Skin epidermis (tissue), 12 donors: ENCODE data around the gene FLOT2.
"Not testable (repeated sequence)": the region's sequence is repeated elsewhere in the genome, so short reads cannot be mapped to it uniquely, and the experiment has no call there.

ENCODE experiments used
- H3K27ac ChIP-seq, 21 experiments: fragments of 200-600 bp; sonication (generic) in 11 of 21; one replicate each; pipeline ENCODE4 v1.5.0; 2020; ENCODE audit warnings: mild to moderate bottlenecking in 3 of 21, inconsistent platforms in 2 of 21, moderate library complexity in 2 of 21
- H3K4me3 ChIP-seq, 7 experiments: fragments of 200-600 bp; sonication (generic) in 2 of 7; one replicate each; pipeline ENCODE4 v1.5.0; 2020; ENCODE audit warnings: inconsistent platforms in 2 of 7, mild to moderate bottlenecking in 2 of 7, moderate library complexity in 1 of 7

FLOT2 gene

DNA sequence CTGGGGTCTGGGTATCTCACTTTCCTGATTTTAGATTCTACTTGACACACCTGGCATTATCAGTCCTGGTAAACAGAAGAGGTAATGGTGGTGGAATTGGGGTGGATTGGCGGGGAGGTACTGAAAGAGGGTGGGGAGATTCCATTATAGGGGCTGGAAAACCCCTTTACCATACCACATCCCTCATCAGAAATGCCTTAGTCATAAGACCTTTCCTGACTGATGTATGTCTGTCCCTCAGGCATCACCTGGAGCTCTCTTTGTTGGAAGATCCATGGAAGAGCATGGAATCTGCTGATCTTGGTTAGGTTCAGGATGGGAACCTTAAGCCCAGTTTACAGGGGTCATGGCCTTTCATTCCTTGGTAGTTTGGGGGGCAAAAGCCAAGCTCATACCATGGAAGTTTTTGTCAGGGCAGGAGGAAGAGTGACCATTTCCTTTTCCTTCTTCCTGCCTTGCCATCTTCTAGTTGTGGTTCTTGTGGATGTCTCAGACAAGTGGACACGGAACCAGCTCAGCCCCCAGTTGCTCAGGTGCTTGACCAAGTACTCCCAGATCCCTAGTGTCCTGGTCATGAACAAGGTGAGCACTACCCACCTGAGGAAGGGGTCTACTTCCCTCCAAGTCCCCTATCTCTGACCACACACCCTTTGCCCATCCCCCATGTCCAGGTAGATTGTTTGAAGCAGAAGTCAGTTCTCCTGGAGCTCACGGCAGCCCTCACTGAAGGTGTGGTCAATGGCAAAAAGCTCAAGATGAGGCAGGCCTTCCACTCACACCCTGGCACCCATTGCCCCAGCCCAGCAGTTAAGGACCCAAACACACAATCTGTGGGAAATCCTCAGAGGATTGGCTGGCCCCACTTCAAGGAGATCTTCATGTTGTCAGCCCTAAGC lies 39.4 kb downstream of the FLOT2 start:
- no peak overlapping the region for H3K4me3 ChIP-seq

DNA sequence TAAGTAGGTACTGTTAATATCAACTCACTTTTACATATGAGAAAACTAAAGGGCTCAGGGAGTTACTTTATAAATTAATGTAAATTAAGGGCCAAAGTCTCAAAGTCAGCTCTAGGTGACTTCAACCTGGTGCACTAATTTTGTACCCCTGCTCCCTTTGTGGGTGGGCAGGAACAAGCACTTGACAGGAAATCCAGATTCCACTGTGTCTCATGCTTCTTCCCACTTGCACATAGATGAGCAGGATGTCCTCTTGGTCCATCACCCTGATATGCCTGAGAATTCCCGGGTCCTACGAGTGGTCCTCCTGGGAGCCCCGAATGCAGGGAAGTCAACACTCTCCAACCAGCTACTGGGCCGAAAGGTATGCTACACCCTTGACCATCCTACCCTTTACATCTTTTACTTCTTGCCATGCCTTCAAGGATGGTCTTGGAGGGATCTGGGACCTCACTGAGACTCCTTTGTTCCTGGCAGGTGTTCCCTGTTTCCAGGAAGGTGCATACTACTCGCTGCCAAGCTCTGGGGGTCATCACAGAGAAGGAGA lies 41.4 kb downstream of the FLOT2 start:
- H3K4me3 ChIP-seq: no peak overlapping the region
- H3K27ac ChIP-seq: no peak overlapping the region

More for the DNA sequence above, 39.4 kb downstream of the FLOT2 start:
- no peak overlapping the region for H3K27ac ChIP-seq

DNA sequence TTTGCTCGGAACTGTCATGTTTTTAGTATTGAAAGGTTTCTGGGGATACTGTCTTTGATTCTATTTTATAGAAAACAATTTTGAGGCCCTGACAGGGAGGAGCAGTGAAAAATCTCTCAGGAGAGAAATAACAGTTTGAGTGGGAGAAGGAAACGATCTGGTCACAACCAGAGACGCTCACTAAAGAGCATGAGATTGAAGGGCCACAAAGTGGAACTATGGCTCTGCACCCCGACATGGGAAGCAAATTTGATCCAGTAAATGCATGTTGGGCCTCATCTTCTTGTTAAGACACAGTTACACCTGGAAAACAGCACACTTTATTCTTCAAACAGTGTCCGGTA lies 42.2 kb downstream of the FLOT2 start:
- Histone ChIP-seq H3K27ac (peak overlapping the region; percentile 30 to 91 (median 82)), H3K4me3 (peak overlapping the region; percentile 60 to 94 (median 67))

DNA sequence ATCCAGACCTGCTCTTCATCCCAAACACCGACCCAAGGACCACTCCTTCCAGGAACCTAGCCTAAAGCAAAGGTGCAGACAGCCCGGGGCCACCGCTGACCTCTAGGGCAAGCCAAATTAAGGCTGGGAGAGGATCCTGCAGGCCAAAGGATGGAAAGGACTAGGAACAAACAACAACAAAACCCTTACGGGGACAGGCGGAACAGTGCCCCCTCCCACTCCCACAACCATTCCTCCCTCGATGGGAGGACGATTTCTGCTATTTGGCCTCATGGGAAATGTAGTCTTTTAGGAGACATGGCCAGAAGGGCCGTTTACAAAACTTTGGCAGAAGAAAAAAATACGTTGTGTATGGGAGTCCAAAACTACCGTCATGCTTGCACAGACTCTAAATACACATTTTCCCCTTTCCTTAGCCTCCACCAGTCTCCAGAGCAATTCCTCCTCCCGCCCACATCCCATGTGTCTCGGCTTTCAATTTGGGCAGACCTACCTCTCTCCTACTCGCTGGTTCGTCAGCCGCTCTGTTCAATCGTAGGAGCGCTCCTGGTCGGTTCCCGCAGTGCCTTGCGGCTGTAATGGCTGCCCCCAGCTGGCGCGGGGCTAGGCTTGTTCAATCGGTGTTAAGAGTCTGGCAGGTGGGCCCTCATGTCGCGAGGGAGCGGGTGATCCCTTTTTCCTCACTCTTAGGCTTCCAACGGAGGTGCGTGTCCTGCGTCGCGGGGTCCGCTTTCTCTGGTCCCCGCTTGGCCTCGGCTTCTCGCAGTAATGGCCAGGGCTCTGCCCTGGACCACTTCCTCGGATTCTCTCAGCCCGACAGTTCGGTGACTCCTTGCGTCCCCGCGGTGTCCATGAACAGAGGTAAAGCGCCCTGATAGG lies 42.8 kb downstream of the FLOT2 start, which contains the start of gene ERAL1:
Gene ERAL1, plus strand, starts transcription at position 560 of the 879 bp plus-strand sequence. Its CDS starts 19 bp downstream, at position 579.
- Histone ChIP-seq H3K4me3 (peak within 1 kb of the TSS; percentile 60 to 94 (median 67)), H3K27ac (peak within 1 kb of the TSS; percentile 30 to 91 (median 82))

DNA sequence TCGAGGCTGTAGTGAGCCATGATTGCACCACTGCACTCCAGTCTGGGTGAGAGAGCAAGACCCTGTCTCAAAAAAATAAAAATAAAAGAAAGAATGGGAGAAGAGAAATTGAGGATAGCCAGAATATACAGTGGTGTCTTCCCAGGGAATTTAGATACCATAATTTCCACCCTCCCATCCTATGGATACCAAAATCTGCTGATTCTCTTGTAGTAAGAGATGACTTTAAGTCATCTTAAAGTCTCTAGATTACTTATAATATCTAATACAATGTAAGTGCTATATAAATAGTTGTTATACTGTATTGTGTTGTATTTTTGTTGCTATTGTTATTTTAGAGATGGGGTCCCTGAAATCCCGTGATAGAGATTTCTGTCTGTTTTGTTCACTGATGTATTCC lies 44.2 kb downstream of the FLOT2 start:
- H3K4me3 ChIP-seq: no peak overlapping the region

DNA sequence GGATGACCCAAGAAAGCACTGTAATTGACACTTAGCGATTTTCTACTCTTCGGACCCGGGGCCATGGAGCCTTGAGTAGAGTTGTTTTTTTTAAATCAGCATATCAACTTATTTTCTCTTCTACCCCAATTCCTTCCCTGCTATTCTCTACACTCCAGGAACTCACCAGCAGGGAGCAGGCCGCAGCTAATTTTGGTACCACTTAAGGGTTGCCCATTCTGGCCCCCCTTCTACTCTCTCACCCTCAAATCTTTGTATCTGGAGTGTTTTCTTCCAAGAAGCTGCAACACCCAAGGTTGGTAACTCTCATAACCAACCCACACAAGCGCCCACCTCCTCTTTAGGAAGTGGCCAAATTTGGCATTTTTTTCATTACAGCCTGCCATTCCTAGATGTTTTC lies 48.3 kb downstream of the FLOT2 start:
- Histone ChIP-seq H3K4me3 (no peak overlapping the region), H3K27ac (no peak overlapping the region)

More for the DNA sequence above, 44.2 kb downstream of the FLOT2 start:
- H3K27ac ChIP-seq: no peak overlapping the region

DNA sequence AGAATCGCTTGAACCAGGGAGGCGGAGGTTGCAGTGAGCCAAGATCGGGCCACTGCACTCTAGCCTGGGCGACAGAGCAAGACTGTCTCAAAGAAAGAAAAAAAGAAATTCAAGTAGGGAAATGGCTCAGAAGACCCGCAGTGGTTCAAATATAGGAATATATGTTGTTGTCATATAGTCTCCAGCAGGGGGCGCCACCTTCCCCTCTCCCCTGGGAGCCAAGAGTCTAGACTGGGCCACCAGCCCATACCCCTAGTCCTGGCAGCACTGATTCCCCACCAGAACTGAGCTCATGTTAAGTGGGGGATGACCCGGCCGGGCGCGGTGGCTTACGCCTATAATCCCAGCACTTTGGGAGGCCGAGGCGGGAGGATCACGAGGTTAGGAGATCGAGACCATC lies 48.9 kb downstream of the FLOT2 start:
- not testable (repeated sequence) for H3K4me3 ChIP-seq, H3K27ac ChIP-seq

DNA sequence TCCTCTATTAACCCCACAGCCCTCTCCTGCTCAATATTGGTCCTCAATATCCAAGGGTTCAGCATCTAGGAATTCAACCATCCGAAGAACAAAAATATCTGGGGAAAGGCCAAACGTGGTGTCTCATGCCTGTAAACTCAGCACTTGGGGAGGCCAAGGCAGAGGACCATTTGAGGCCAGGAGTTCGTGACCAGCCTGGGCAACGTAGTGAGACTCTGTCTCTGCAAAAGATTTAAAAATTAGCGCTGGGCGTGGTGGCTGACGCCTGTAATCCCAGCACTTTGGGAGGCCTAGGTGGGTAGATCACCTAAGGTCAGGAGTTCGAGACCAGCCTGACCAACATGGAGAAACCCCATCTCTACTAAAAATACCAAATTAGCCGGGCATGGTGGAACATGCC lies 50.8 kb downstream of the FLOT2 start:
- H3K4me3 ChIP-seq, H3K27ac ChIP-seq: not testable (repeated sequence)

DNA sequence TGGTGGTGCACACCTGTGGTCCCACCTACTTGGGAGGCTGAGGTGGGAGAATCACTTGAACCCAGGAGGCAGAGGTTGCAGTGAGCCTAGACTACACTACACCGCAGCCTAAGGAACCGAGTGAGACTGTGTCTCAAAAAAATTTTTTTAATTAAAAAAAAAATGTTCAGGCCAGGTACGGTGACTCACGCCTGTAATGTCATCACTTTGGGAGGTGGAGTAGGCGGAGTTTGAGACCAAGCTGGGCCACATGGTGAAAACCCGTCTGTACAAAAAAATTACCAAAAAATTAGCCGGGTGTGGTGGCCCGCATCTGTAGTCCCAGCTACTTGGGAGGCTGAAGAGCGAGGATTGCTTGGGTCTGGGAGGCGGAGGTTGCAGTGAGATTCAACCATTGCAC lies 51.3 kb downstream of the FLOT2 start:
- no peak overlapping the region for H3K4me3 ChIP-seq
- no peak overlapping the region for H3K27ac ChIP-seq

DNA sequence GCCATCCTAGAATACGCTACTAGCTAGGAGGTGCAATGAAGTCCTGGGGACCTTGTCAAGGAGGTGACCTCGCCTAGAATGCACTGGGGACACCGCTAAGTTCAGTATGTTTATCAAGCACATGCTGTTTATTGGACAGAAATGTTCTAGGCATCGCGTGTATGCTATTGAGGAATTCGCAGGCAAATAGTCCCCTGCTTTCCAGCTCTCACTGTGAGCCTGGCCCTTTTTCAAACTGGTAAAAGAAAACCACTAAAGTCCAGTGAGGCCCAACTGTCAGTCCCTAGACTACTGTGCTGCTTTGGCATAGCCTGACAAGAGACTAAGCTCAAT lies 53.8 kb downstream of the FLOT2 start:
- H3K4me3 ChIP-seq: no peak overlapping the region
- no peak overlapping the region for H3K27ac ChIP-seq

DNA sequence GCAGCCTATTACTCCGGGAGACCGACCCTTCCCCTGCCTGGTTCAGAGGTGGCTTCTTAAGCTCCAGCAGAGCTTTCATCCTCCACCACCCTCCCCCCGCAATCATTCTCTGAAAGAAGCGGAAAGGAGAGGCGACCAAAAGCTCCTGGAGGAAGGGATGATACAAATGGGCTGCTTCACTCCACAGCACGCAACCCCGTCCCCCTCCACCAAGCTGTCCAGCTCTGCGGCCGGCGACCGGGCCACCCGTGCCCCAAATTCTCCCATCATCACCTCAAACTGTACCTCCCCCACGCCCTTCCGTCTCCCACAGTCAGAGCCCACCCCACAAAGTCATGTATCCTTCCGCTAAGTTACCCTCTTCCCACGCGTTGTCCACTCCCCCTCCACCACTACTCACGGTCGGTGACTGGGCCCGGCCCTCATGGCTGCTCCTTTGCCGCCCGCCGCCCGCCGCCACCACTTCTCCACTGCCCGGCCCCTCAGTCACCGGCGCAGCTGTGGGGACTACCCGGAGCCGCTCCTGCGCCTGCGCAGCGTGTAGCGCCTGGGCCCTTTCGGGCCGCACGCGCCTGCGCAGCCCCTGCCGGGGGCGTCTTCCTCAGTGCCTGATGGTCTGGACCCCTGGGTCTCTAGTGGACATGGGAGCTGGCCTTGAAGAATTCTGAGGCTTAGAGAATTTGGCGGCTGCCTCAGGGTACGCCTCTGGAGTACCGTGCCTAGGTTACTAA lies 55.1 kb downstream of the FLOT2 start, which contains the start of gene FAM222B:
Gene FAM222B, minus strand, starts transcription at position 509 of the 731 bp plus-strand sequence. CDS start 76,123 bp downstream, outside the sequence.
- Histone ChIP-seq H3K4me3 (peak within 1 kb of the TSS; percentile 52 to 97 (median 79)), H3K27ac (peak within 1 kb of the TSS; percentile 56 to 92 (median 78))

DNA sequence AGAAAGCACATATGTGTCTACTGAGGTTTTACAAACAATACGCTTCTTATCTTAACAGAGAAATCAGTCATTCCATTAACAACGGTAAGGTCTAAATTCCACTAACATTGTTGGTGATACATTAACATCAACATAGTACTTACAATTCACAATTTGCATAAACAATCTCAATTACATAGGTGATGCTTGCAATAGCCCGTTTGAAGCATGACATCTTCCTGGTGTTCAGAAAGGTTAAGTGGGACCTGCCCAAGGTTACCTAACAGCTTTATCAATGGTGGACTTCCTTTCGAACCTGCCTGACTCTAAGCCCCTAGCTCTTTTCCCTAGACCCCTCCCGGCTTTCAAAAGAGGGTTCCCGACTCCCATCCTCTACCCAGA lies 55.6 kb downstream of the FLOT2 start:
- H3K27ac ChIP-seq: peak overlapping the region; percentile 56 to 92 (median 78)

DNA sequence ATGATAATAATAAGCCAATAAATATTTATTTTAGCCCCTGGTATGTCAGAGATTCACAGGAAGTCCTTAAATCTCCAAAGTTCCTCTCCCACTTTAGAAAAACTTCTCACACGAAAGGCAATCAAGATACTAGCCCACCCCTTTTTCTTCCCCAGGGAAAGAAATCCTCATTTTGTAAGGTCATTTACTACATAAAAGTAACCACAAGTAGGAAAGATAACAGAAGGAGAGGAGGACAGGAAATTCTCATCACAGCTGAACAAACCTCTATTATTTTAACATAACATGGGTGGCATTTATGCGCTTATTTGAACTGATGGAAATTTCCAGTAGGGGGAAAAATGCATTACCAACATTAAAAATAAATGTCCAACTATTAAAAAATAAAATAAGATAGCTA lies 58.3 kb downstream of the FLOT2 start:
- Histone ChIP-seq H3K27ac (no peak overlapping the region), H3K4me3 (no peak overlapping the region)

More for the DNA sequence above, 55.6 kb downstream of the FLOT2 start:
- H3K4me3 ChIP-seq: peak overlapping the region; percentile 52 to 97 (median 79)

DNA sequence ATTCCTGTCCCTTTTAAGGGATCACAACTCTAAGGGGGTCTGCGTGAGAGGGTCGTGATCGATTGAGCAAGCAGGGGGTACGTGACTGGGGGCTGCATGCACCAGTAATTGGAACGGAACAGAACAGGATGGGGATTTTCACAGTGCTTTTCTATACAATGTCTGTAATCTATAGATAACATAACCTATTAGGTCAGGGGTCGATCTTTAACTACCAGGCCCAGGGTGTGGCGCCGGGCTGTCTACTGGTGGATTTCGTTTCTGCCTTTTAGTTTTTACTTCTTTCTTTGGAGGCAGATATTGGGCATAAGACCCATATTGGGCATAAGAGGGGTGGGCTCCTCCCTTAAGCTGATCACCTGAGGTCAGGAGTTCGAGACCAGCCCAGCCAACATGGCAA lies 61.0 kb downstream of the FLOT2 start:
- not testable (repeated sequence) for H3K4me3 ChIP-seq, H3K27ac ChIP-seq

DNA sequence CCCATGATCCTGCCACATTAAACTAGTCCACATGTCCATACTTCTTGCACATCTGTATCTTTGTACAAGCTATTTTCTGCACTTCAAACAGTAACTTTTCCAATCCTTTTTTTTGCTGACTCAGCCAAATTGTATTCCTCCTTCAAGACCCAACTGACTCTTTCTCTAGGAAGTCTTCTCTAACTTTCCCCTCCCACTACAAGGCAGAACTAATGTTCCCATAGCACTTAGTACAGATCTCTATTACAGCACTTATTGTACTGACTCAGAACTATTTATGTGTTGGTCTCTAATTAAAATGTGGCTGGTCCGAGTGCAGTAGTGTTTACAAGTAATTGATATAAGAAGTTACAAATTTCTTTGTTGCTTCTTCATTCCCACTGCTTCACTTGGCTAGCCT lies 63.1 kb downstream of the FLOT2 start:
- Histone ChIP-seq H3K27ac (no peak overlapping the region), H3K4me3 (no peak overlapping the region)
